ENCODE results near the gene ST14. TPM values are rescaled to one million over a fixed set of nuclear protein-coding genes. Genes with fewer than 3 reads are reported as not detected.
A peak's percentile ranks its signal among the peaks of the same experiment; 100 is the strongest.

Gene ST14
- total and polyA plus RNA-seq, 4 donors: 24.3 to 81.1 (median 54.1) TPM

DNA sequence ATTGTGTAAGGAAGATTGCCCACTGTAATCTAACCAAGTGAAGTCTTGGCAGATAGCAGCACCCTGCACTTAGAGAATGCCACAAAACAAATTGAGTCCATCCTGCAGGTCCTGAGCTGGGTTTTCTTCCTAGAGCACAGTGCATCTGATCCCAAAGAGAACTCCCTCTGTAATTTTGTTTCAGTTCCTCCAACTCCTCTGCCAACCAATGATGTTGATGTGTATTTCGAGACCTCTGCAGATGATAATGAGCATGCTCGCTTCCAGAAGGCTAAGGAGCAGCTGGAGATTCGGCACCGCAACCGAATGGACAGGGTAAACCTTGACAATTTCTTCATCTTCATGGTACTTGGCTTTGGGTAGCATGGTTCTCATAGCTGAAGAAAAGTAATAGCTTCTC, 33.1 kb upstream of the ST14 start:
- H3K27ac ChIP-seq (ENCODE audit: low read depth in 1 of 2, low read length in 1 of 2): peak overlapping the region in 1 of 2 donors; percentile 44
- 87 to 95% methylated on average over 5 of the region's 5 CpGs for WGBS, 2 donors
- peaks cover 0 to 2% (median 0%) of the 10 kb centered on the region in 4 donors for H3K9me3 ChIP-seq (ENCODE audit: control insufficient read depth in 4 of 4, insufficient read depth in 3 of 4, low read length in 3 of 4)
- TF ChIP-seq, protein P1, sequence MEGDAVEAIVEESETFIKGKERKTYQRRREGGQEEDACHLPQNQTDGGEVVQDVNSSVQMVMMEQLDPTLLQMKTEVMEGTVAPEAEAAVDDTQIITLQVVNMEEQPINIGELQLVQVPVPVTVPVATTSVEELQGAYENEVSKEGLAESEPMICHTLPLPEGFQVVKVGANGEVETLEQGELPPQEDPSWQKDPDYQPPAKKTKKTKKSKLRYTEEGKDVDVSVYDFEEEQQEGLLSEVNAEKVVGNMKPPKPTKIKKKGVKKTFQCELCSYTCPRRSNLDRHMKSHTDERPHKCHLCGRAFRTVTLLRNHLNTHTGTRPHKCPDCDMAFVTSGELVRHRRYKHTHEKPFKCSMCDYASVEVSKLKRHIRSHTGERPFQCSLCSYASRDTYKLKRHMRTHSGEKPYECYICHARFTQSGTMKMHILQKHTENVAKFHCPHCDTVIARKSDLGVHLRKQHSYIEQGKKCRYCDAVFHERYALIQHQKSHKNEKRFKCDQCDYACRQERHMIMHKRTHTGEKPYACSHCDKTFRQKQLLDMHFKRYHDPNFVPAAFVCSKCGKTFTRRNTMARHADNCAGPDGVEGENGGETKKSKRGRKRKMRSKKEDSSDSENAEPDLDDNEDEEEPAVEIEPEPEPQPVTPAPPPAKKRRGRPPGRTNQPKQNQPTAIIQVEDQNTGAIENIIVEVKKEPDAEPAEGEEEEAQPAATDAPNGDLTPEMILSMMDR (IDR thresholded peaks at IDR 0.05; ENCODE audit: control extremely low read depth, extremely low read depth): no peak
- H3K4me1 ChIP-seq (ENCODE audit: control insufficient read depth in 5 of 5, insufficient read depth in 5 of 5, low read length in 5 of 5): peaks cover 0 to 12% (median 3%) of the 10 kb centered on the region in 5 donors
- DNase-seq: no peak
- H3K4me3 ChIP-seq: no peak overlapping the region
- no peak for ATAC-seq (ENCODE audit: insufficient read depth, low FRiP score)
- H3K27me3 ChIP-seq (ENCODE audit: control insufficient read depth in 3 of 3, insufficient read depth in 3 of 3, low read length in 2 of 3): no peaks in the 10 kb centered on the region
- no peak overlapping the region for H3K9ac ChIP-seq (ENCODE audit: insufficient read depth in 1 of 2, low read length in 2 of 2)
- H3K36me3 ChIP-seq (ENCODE audit: control insufficient read depth in 4 of 4, insufficient read depth in 4 of 4, low read length in 4 of 4): peaks cover 36 to 60% (median 43%) of the 10 kb centered on the region in 4 donors

DNA sequence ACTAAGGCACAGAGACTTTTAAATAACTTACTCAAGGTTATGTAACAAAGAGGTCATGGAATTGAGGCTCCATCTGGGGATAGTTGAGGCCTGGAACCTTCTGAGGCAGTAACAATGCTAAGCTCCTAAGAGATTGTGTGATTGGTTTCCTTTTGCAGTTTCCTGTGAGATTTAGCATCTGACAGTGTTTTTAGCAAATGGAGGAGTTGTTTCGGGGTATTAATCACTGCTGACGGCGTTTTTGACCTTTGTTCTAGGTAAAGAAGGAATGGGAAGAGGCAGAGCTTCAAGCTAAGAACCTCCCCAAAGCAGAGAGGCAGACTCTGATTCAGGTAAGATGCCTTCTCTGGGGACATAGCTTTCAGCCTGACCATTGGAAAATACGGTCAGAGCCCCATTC, 32.1 kb upstream of the ST14 start:
- WGBS, 2 donors: 92% methylated on average over 4 of the region's 4 CpGs
- Histone ChIP-seq H3K27ac (ENCODE audit: low read depth in 1 of 2, low read length in 1 of 2) (no peak overlapping the region), H3K36me3 (ENCODE audit: control insufficient read depth in 4 of 4, insufficient read depth in 4 of 4, low read length in 4 of 4) (peaks cover 30 to 54% (median 39%) of the 10 kb centered on the region in 4 donors)

DNA sequence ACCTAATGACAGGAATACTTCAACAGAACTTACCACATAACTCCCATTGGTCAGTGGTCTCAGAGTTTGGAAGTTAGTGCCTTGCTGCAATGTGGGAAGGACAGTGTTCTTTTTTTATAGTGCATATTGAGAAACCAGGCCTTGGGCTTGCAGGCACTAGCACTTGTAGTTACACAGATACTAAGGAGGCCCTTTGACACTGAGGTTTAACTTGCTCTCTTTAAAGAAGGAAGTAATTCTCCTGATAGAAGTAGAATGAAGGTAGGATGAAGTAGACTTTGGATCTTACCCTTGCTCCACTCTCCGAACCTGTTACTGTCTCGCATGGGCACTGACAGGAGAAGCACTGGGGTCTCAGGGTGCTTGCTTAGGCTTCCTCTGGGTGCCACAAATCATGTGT, 31.0 kb upstream of the ST14 start:
- WGBS, 2 donors: 87 to 96% methylated on average over 2 of the region's 2 CpGs

More for the DNA sequence above, 32.1 kb upstream of the ST14 start:
- H3K9me3 ChIP-seq (ENCODE audit: control insufficient read depth in 4 of 4, insufficient read depth in 3 of 4, low read length in 3 of 4): peaks cover 0 to 2% (median 0%) of the 10 kb centered on the region in 4 donors
- peaks cover 0 to 12% (median 3%) of the 10 kb centered on the region in 5 donors for H3K4me1 ChIP-seq (ENCODE audit: control insufficient read depth in 5 of 5, insufficient read depth in 5 of 5, low read length in 5 of 5)
- TF ChIP-seq, protein P1 (IDR thresholded peaks at IDR 0.05; ENCODE audit: control extremely low read depth, extremely low read depth): no peak
- no peak for DNase-seq
- no peak overlapping the region for H3K9ac ChIP-seq (ENCODE audit: insufficient read depth in 1 of 2, low read length in 2 of 2)
- no peak overlapping the region for H3K4me3 ChIP-seq
- no peaks in the 10 kb centered on the region for H3K27me3 ChIP-seq (ENCODE audit: control insufficient read depth in 3 of 3, insufficient read depth in 3 of 3, low read length in 2 of 3)
- no peak for ATAC-seq (ENCODE audit: insufficient read depth, low FRiP score)

More for the DNA sequence above, 31.0 kb upstream of the ST14 start:
- no peaks in the 10 kb centered on the region for H3K27me3 ChIP-seq (ENCODE audit: control insufficient read depth in 3 of 3, insufficient read depth in 3 of 3, low read length in 2 of 3)
- no peak overlapping the region for H3K9ac ChIP-seq (ENCODE audit: insufficient read depth in 1 of 2, low read length in 2 of 2)
- TF ChIP-seq, protein P1 (IDR thresholded peaks at IDR 0.05; ENCODE audit: control extremely low read depth, extremely low read depth): no peak
- H3K9me3 ChIP-seq (ENCODE audit: control insufficient read depth in 4 of 4, insufficient read depth in 3 of 4, low read length in 3 of 4): peaks cover 0 to 2% (median 0%) of the 10 kb centered on the region in 4 donors
- no peak overlapping the region for H3K4me3 ChIP-seq
- DNase-seq (no peak), ATAC-seq (ENCODE audit: insufficient read depth, low FRiP score) (no peak)
- H3K36me3 ChIP-seq (ENCODE audit: control insufficient read depth in 4 of 4, insufficient read depth in 4 of 4, low read length in 4 of 4): peaks cover 26 to 53% (median 34%) of the 10 kb centered on the region in 4 donors
- no peak overlapping the region for H3K27ac ChIP-seq (ENCODE audit: low read depth in 1 of 2, low read length in 1 of 2)
- peaks cover 0 to 9% (median 3%) of the 10 kb centered on the region in 5 donors for H3K4me1 ChIP-seq (ENCODE audit: control insufficient read depth in 5 of 5, insufficient read depth in 5 of 5, low read length in 5 of 5)

Data from lung (tissue), 12 donors.